Upper lobe of left lung (tissue), 6 donors: ENCODE data around the gene NUMA1. TPM values are rescaled to one million over a fixed set of nuclear protein-coding genes. Genes with fewer than 3 reads are reported as not detected.

ENCODE experiments used
- ATAC-seq, 2 donors: fragments of 200-7000 bp; cut with Tn5 transposase; one replicate each; pipeline ENCODE4 v1.9.1; 2022; ENCODE audit warnings: mild to moderate bottlenecking in 2 of 2, moderate library complexity in 2 of 2; ENCODE audit not compliant: low FRiP score in 2 of 2
- DNase-seq, 2 donors: peaks; one replicate each; pipeline ENCODE4 v3.0.0-alpha.2; 2019 to 2020
- H3K27ac ChIP-seq, 4 donors: fragments of 200-600 bp; sonication (generic); one replicate each; pipeline ENCODE4 v1.5.1; 2016 to 2019
- H3K27me3 ChIP-seq, 4 donors: fragments of 200-600 bp; sonication (generic); one replicate each; pipeline ENCODE4 v1.5.1; 2017 to 2019
- H3K36me3 ChIP-seq, 4 donors: fragments of 200-600 bp; sonication (generic); one replicate each; pipeline ENCODE4 v1.5.1; 2016 to 2019
- H3K4me1 ChIP-seq, 4 donors: fragments of 200-600 bp; sonication (generic); one replicate each; pipeline ENCODE4 v1.5.1; 2018 to 2019
- H3K4me3 ChIP-seq, 4 donors: fragments of 200-600 bp; sonication (generic); one replicate each; pipeline ENCODE4 v1.5.1; 2017 to 2019; ENCODE audit warnings: mild to moderate bottlenecking in 2 of 4, moderate library complexity in 1 of 4
- H3K9me3 ChIP-seq, 4 donors: fragments of 200-600 bp; sonication (generic); one replicate each; pipeline ENCODE4 v1.5.1; 2018 to 2019
- CTCF ChIP-seq, 6 experiments: fragments of 450-650 bp in 4 of 6; fragments of 200-600 bp in 2 of 6; sonication (generic) in 2 of 6; IDR thresholded peaks; one replicate each; pipeline ENCODE4 v1.5.1; 2016 to 2019; ENCODE audit warnings: antibody characterized with exemption in 6 of 6
- EP300 ChIP-seq, 4 donors: sonication (generic); formaldehyde crosslinking; IDR thresholded peaks; one replicate each; pipeline ENCODE4 v1.5.1; 2017; ENCODE audit warnings: antibody characterized with exemption in 4 of 4, control low read depth in 2 of 4
- POLR2A ChIP-seq, 4 donors: fragments of 450-650 bp; IDR thresholded peaks; one replicate each; pipeline ENCODE4 v1.5.1; 2016 to 2017; ENCODE audit warnings: antibody characterized with exemption in 4 of 4, mild to moderate bottlenecking in 2 of 4
- POLR2AphosphoS5 ChIP-seq, 2 donors: sonication (generic); formaldehyde crosslinking; IDR thresholded peaks; one replicate each; pipeline ENCODE4 v1.5.1; 2017; ENCODE audit warnings: antibody characterized with exemption in 2 of 2
- WGBS, 2 donors: methylation state at CpG; one replicate each; pipeline ENCODE4 v1.1.5; 2017 to 2018; 5-methylcytosine and 5-hydroxymethylcytosine counted together
- total RNA-seq, 6 donors: library from RNA; depleted of rRNA in 4 of 6; stranded (reverse); fragments of >200 nt in 4 of 6; gene quantifications; one replicate each; pipeline versions ENCODE4 v1.1.0 to v1.2.1, GENCODE V29; 2016 to 2021
- donor health status: DM: no; HTN: no; CAD: no; lungs with moderate emphysema.
- donor health status: DM: no; HTN: yes; CAD: no; lungs with severe emphysema.

NUMA1 gene
- total RNA-seq, 6 donors from 2014 or later: 185 to 666 (median 241) TPM

GRCh38 chr11:72124046-72124445 lies 43.7 kb upstream of the NUMA1 start:
- no peak for DNase-seq
- H3K36me3 ChIP-seq: no peaks in the 10 kb centered on the region
- WGBS, 2 donors: 78 to 96% methylated on average over 1 to 5 of the region's 6 CpGs
- H3K9me3 ChIP-seq: no peaks in the 10 kb centered on the region
- no peak overlapping the region for H3K4me3 ChIP-seq
- no peaks in the 10 kb centered on the region for H3K4me1 ChIP-seq
- no peak overlapping the region for H3K27ac ChIP-seq
- H3K27me3 ChIP-seq: no peaks in the 10 kb centered on the region
- TF ChIP-seq EP300 (IDR thresholded peaks at IDR 0.05): no peak
- no peak for TF ChIP-seq POLR2AphosphoS5 (IDR thresholded peaks at IDR 0.05)
- TF ChIP-seq CTCF (IDR thresholded peaks at IDR 0.05): no peak
- TF ChIP-seq POLR2A (IDR thresholded peaks at IDR 0.05): no peak
- peak in 1 of 2 donors; percentile 37 for ATAC-seq

GRCh38 chr11:72123117-72123653 lies 42.8 kb upstream of the NUMA1 start:
- ATAC-seq (no peak), DNase-seq (no peak)
- 69 to 75% methylated on average over 3 of the region's 3 CpGs for WGBS, 2 donors
- no peaks in the 10 kb centered on the region for H3K4me1 ChIP-seq
- no peaks in the 10 kb centered on the region for H3K36me3 ChIP-seq
- H3K27ac ChIP-seq: no peak overlapping the region
- TF ChIP-seq POLR2AphosphoS5 (IDR thresholded peaks at IDR 0.05): no peak
- TF ChIP-seq EP300 (IDR thresholded peaks at IDR 0.05): no peak
- TF ChIP-seq POLR2A (IDR thresholded peaks at IDR 0.05): no peak
- TF ChIP-seq CTCF (IDR thresholded peaks at IDR 0.05): no peak
- no peak overlapping the region for H3K4me3 ChIP-seq
- H3K27me3 ChIP-seq: no peaks in the 10 kb centered on the region
- H3K9me3 ChIP-seq: no peaks in the 10 kb centered on the region

- no peak for TF ChIP-seq CTCF (IDR thresholded peaks at IDR 0.05)
- no peak for TF ChIP-seq POLR2A (IDR thresholded peaks at IDR 0.05)
- no peak for TF ChIP-seq POLR2AphosphoS5 (IDR thresholded peaks at IDR 0.05)
- TF ChIP-seq EP300 (IDR thresholded peaks at IDR 0.05): no peak
- Histone ChIP-seq H3K4me1 (no peaks in the 10 kb centered on the region), H3K27me3 (no peaks in the 10 kb centered on the region), H3K36me3 (no peaks in the 10 kb centered on the region), H3K27ac (no peak overlapping the region), H3K4me3 (no peak overlapping the region), H3K9me3 (no peaks in the 10 kb centered on the region)
- ATAC-seq (no peak), DNase-seq (no peak)
- 73 to 83% methylated on average over 1 of the region's 1 CpG for WGBS, 2 donors
Observed at GRCh38 chr11:72122607-72123006, 42.3 kb upstream of the NUMA1 start.

GRCh38 chr11:72120930-72121329 lies 40.6 kb upstream of the NUMA1 start:
- Histone ChIP-seq H3K36me3 (no peaks in the 10 kb centered on the region), H3K4me3 (no peak overlapping the region), H3K9me3 (no peaks in the 10 kb centered on the region), H3K27me3 (no peaks in the 10 kb centered on the region), H3K4me1 (no peaks in the 10 kb centered on the region), H3K27ac (no peak overlapping the region)
- no peak for TF ChIP-seq EP300 (IDR thresholded peaks at IDR 0.05)
- no peak for TF ChIP-seq POLR2AphosphoS5 (IDR thresholded peaks at IDR 0.05)
- no peak for TF ChIP-seq POLR2A (IDR thresholded peaks at IDR 0.05)
- TF ChIP-seq CTCF (IDR thresholded peaks at IDR 0.05): no peak
- whole genome bisulfite sequencing, 2 donors: 69 to 81% methylated on average over 2 of the region's 2 CpGs
- ATAC-seq: no peak
- DNase-seq: no peak

- ATAC-seq: no peak
- Histone ChIP-seq H3K4me3 (no peak overlapping the region), H3K4me1 (no peaks in the 10 kb centered on the region), H3K9me3 (no peaks in the 10 kb centered on the region), H3K27me3 (no peaks in the 10 kb centered on the region), H3K36me3 (no peaks in the 10 kb centered on the region), H3K27ac (peak overlapping the region; percentile 11 to 69 (median 40))
- DNase-seq: no peak
- no peak for TF ChIP-seq CTCF (IDR thresholded peaks at IDR 0.05)
- no peak for TF ChIP-seq POLR2AphosphoS5 (IDR thresholded peaks at IDR 0.05)
- TF ChIP-seq EP300 (IDR thresholded peaks at IDR 0.05): no peak
- no peak for TF ChIP-seq POLR2A (IDR thresholded peaks at IDR 0.05)
- 71 to 76% methylated on average over 6 of the region's 6 CpGs for WGBS, 2 donors
Observed at GRCh38 chr11:72119198-72119597, 38.9 kb upstream of the NUMA1 start.
